Measurements from ENCODE around the gene ABCA7. TPM values are rescaled to one million over a fixed set of nuclear protein-coding genes. Genes with fewer than 3 reads are reported as not detected.
"Not testable (repeated sequence)": the region's sequence is repeated elsewhere in the genome, so short reads cannot be mapped to it uniquely, and the experiment has no call there.

The ABCA7 gene
- total RNA-seq, 1 donor from 2014 or later = 110 TPM

GRCh38 chr19:1019980-1020867 lies 19.7 kb upstream of the ABCA7 start:
- Mint-ChIP-seq H3K4me1 (ENCODE audit: low read depth, unreplicated experiment) (peaks cover 7% of the 10 kb centered on the region), H3K4me3 (ENCODE audit: unreplicated experiment) (peak overlapping the region; percentile 93), H3K9me3 (ENCODE audit: unreplicated experiment) (peaks cover 7% of the 10 kb centered on the region), H3K36me3 (ENCODE audit: unreplicated experiment) (no peaks in the 10 kb centered on the region), H3K27me3 (ENCODE audit: unreplicated experiment) (peaks cover 13% of the 10 kb centered on the region), H3K27ac (ENCODE audit: unreplicated experiment) (peak overlapping the region; percentile 78)
- no peak for DNase-seq
- TF ChIP-seq, protein P1, sequence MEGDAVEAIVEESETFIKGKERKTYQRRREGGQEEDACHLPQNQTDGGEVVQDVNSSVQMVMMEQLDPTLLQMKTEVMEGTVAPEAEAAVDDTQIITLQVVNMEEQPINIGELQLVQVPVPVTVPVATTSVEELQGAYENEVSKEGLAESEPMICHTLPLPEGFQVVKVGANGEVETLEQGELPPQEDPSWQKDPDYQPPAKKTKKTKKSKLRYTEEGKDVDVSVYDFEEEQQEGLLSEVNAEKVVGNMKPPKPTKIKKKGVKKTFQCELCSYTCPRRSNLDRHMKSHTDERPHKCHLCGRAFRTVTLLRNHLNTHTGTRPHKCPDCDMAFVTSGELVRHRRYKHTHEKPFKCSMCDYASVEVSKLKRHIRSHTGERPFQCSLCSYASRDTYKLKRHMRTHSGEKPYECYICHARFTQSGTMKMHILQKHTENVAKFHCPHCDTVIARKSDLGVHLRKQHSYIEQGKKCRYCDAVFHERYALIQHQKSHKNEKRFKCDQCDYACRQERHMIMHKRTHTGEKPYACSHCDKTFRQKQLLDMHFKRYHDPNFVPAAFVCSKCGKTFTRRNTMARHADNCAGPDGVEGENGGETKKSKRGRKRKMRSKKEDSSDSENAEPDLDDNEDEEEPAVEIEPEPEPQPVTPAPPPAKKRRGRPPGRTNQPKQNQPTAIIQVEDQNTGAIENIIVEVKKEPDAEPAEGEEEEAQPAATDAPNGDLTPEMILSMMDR (IDR thresholded peaks at IDR 0.05; ENCODE audit: partially characterized antibody, unreplicated experiment) = no peak

GRCh38 chr19:1020868-1021425 lies 19.0 kb upstream of the ABCA7 start, which contains the start of gene TMEM259:
TMEM259 (minus strand) TSS chr19:1021123; CDS start chr19:1020996, 127 bp downstream.
- peak; percentile 97 for DNase-seq
- no peaks in the 10 kb centered on the region for H3K36me3 Mint-ChIP-seq (ENCODE audit: unreplicated experiment)
- peak within 1 kb of the TSS; percentile 93 for H3K4me3 Mint-ChIP-seq (ENCODE audit: unreplicated experiment)
- peaks cover 5% of the 10 kb centered on the region for H3K4me1 Mint-ChIP-seq (ENCODE audit: low read depth, unreplicated experiment)
- TF ChIP-seq, protein P1 (IDR thresholded peaks at IDR 0.05; ENCODE audit: partially characterized antibody, unreplicated experiment) = no peak
- H3K27me3 Mint-ChIP-seq (ENCODE audit: unreplicated experiment) = peaks cover 13% of the 10 kb centered on the region
- peaks cover 7% of the 10 kb centered on the region for H3K9me3 Mint-ChIP-seq (ENCODE audit: unreplicated experiment)
- peak within 1 kb of the TSS; percentile 95 for H3K27ac Mint-ChIP-seq (ENCODE audit: unreplicated experiment)

GRCh38 chr19:1023883-1024188 lies 16.1 kb upstream of the ABCA7 start:
- not testable (repeated sequence) for DNase-seq; H3K36me3 Mint-ChIP-seq (ENCODE audit: unreplicated experiment); H3K9me3 Mint-ChIP-seq (ENCODE audit: unreplicated experiment); H3K27ac Mint-ChIP-seq (ENCODE audit: unreplicated experiment); H3K4me3 Mint-ChIP-seq (ENCODE audit: unreplicated experiment); H3K4me1 Mint-ChIP-seq (ENCODE audit: low read depth, unreplicated experiment)
- H3K27me3 Mint-ChIP-seq (ENCODE audit: unreplicated experiment) = peaks cover 13% of the 10 kb centered on the region

GRCh38 chr19:1025080-1025479 lies 14.8 kb upstream of the ABCA7 start:
- H3K27me3 Mint-ChIP-seq (ENCODE audit: unreplicated experiment) = peaks cover 15% of the 10 kb centered on the region
- not testable (repeated sequence) for H3K27ac Mint-ChIP-seq (ENCODE audit: unreplicated experiment); H3K4me3 Mint-ChIP-seq (ENCODE audit: unreplicated experiment); H3K36me3 Mint-ChIP-seq (ENCODE audit: unreplicated experiment); H3K9me3 Mint-ChIP-seq (ENCODE audit: unreplicated experiment); H3K4me1 Mint-ChIP-seq (ENCODE audit: low read depth, unreplicated experiment); DNase-seq

- Mint-ChIP-seq H3K4me1 (ENCODE audit: low read depth, unreplicated experiment) (no peaks in the 10 kb centered on the region), H3K27ac (ENCODE audit: unreplicated experiment) (no peak within 1 kb of the TSS), H3K4me3 (ENCODE audit: unreplicated experiment) (peak within 1 kb of the TSS; percentile 83), H3K36me3 (ENCODE audit: unreplicated experiment) (no peaks in the 10 kb centered on the region), H3K9me3 (ENCODE audit: unreplicated experiment) (peaks cover 5% of the 10 kb centered on the region), H3K27me3 (ENCODE audit: unreplicated experiment) (peaks cover 9% of the 10 kb centered on the region)
- DNase-seq = peak; percentile 81
- TF ChIP-seq, protein P1 (IDR thresholded peaks at IDR 0.05; ENCODE audit: partially characterized antibody, unreplicated experiment) = no peak
These were observed 13.7 kb upstream of the ABCA7 start, which contains the start of gene CNN2 for GRCh38 chr19:1025960-1026782. CNN2 (plus strand) TSS chr19:1026608; CDS start chr19:1026662, 54 bp downstream.
